HG03064 (cell line): ENCODE data around the gene MRGPRX3.

Experiments
- ATAC-seq: cut with Tn5 transposase; IDR thresholded peaks from one replicate; pipeline ENCODE4 v1.9.1; 2021; ENCODE audit warnings: low read depth; ENCODE audit not compliant: unreplicated experiment

The MRGPRX3 gene

DNA sequence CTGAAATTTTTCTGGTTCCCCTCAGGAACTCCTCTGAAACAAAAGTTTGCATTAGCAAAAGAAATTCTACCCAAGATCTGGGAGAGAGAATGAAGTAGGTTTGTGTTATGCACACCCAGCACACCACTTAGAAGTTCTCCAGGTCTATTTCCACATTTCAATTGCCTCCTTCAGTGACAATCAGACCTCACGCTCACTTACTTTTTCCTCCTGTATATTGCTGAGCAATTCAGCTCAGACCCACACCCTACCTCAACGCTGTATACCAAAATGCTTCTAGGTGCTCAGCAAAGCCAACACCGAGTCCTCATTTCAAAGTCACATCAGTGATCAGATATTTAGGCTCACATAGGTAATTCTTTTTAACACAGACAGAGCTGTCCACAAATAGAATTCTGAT is 19.2 kb downstream of the MRGPRX3 start:
- ATAC-seq: no peak

DNA sequence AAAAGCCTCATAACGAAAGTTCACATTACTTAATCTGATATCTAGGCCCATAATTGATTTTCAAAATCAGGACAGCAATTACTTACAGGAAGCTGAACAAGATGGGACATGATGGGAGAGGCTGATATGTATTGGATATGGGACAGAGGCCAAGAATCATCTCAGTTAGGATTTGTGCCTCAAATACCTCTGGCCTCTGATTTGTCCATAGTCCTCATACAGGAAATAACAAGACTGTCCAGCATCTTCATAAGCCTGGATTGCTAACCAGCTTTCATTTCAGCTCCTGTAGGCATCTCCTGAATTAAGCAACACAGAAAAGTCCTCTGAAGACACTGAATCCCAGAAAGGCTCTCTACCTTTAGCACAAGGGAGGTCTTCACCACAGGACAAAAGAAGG is 36.0 kb downstream of the MRGPRX3 start:
- no peak for ATAC-seq

- ATAC-seq: no peak
Observed at GRCh38 chr11:18171377-18172000, 39.1 kb downstream of the MRGPRX3 start.

DNA sequence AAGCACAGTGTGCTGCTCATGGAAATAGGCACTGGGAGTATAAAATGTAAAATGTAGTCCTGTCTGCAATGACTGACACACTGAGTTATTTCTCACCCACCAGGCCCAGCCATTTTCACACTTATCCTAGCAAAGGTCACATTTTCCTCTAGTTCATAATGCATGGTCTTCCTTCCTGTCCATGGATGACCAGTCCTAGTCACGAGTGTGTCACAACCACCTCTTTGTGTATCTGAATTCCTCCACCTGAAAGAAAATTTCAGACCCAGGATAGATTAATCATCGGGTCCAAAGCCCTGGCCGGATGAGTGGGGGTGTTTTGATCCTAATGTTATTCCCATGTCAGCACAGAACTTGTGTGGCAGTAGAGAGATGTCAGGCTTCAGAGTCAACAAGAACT is 40.3 kb downstream of the MRGPRX3 start, which contains the start of gene MRGPRX4:
Gene MRGPRX4 (plus strand): TSS at position 172 of the 400 bp plus-strand sequence. CDS start 420 bp downstream, outside the sequence.
- no peak for ATAC-seq

DNA sequence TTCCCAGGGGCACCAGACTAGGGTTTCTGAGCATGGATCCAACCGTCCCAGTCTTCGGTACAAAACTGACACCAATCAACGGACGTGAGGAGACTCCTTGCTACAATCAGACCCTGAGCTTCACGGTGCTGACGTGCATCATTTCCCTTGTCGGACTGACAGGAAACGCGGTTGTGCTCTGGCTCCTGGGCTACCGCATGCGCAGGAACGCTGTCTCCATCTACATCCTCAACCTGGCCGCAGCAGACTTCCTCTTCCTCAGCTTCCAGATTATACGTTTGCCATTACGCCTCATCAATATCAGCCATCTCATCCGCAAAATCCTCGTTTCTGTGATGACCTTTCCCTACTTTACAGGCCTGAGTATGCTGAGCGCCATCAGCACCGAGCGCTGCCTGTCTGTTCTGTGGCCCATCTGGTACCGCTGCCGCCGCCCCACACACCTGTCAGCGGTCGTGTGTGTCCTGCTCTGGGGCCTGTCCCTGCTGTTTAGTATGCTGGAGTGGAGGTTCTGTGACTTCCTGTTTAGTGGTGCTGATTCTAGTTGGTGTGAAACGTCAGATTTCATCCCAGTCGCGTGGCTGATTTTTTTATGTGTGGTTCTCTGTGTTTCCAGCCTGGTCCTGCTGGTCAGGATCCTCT is 41.0 kb downstream of the MRGPRX3 start:
- ATAC-seq: no peak
